Endothelial cell of umbilical vein (primary cell): ENCODE measurements around the gene ZNF416.

Source experiments
- POLR2A ChIP-seq: IDR thresholded peaks from 2 replicates; pipeline ENCODE4 v1.6.1; 2012; ENCODE audit warnings: low read depth, mild to moderate bottlenecking, control low read depth, low read length
- TF ChIP-seq, protein P1 (sequence below), 2 donors: IDR thresholded peaks; 1 replicate in 1 of 2; 2 replicates in 1 of 2; pipeline ENCODE4 v1.5.1; 2011; ENCODE audit warnings: low read length in 2 of 2, mild to moderate bottlenecking in 2 of 2, moderate library complexity in 2 of 2, control low read depth in 1 of 2, inconsistent platforms in 1 of 2, low read depth in 1 of 2; ENCODE audit not compliant: insufficient read depth in 1 of 2; ENCODE audit errors: extremely low read depth in 1 of 2

GRCh38 chr19:57611113-57611512 lies 32.4 kb upstream of the ZNF416 start:
- TF ChIP-seq, protein P1, sequence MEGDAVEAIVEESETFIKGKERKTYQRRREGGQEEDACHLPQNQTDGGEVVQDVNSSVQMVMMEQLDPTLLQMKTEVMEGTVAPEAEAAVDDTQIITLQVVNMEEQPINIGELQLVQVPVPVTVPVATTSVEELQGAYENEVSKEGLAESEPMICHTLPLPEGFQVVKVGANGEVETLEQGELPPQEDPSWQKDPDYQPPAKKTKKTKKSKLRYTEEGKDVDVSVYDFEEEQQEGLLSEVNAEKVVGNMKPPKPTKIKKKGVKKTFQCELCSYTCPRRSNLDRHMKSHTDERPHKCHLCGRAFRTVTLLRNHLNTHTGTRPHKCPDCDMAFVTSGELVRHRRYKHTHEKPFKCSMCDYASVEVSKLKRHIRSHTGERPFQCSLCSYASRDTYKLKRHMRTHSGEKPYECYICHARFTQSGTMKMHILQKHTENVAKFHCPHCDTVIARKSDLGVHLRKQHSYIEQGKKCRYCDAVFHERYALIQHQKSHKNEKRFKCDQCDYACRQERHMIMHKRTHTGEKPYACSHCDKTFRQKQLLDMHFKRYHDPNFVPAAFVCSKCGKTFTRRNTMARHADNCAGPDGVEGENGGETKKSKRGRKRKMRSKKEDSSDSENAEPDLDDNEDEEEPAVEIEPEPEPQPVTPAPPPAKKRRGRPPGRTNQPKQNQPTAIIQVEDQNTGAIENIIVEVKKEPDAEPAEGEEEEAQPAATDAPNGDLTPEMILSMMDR (IDR thresholded peaks at IDR 0.05; ENCODE audit: extremely low read depth in 1 of 2, insufficient read depth in 1 of 2, low read depth in 1 of 2, low read length in 2 of 2), result no peak
- TF ChIP-seq POLR2A, result no peak
